OCI-LY7 (cell line): ENCODE results near the gene SCIMP. TPM values are rescaled to one million over a fixed set of nuclear protein-coding genes. Genes with fewer than 3 reads are reported as not detected.

ENCODE experiments used
- BruUV-seq: library from RNA; stranded (reverse); fragments of 400-500 nt; replicated peaks from 2 replicates; lab custom pipeline; 2021; lab: Mats Ljungman, UMichigan
- CTCF ChIA-PET: fragments of 300-600 bp; sonication (Branson Sonifier 250); formaldehyde crosslinking; loops from one replicate; lab custom pipeline; 2022; ENCODE audit warnings: antibody characterized with exemption; ENCODE audit not compliant: unreplicated experiment; lab: Charles Lee
- POLR2A ChIA-PET: fragments of 300-600 bp; sonication (Branson Sonifier 250); formaldehyde crosslinking; loops from one replicate; lab custom pipeline; 2022; ENCODE audit warnings: antibody characterized with exemption; lab: Charles Lee
- DNase-seq: peaks from one replicate; pipeline ENCODE4 v3.0.0-alpha.2; 2015; ENCODE audit warnings: low spot score
- H2AFZ ChIP-seq: fragments of 200-600 bp; sonication (generic), shearing (Covaris generic); 2 replicates; pipeline ENCODE4 v1.6.1; 2014; ENCODE audit warnings: mild to moderate bottlenecking, antibody characterized with exemption, low read length, moderate library complexity
- H3K27ac ChIP-seq: fragments of 200-600 bp; sonication (generic); 2 replicates; pipeline ENCODE4 v1.5.1; 2014; ENCODE audit warnings: mixed run types, low read depth, mild to moderate bottlenecking, moderate library complexity, low read length, inconsistent platforms; ENCODE audit not compliant: poor library complexity, severe bottlenecking
- H3K36me3 ChIP-seq: fragments of 200-600 bp; sonication (generic); 2 replicates; pipeline ENCODE4 v1.6.1; 2014; ENCODE audit warnings: mild to moderate bottlenecking, antibody characterized with exemption, low read length, moderate library complexity, mixed read lengths; ENCODE audit not compliant: insufficient read depth
- H3K4me1 ChIP-seq: fragments of 200-600 bp; sonication (generic); 2 replicates; pipeline ENCODE4 v1.5.1; 2014; ENCODE audit warnings: mild to moderate bottlenecking, low read length; ENCODE audit not compliant: insufficient read depth, poor library complexity, severe bottlenecking
- H3K4me2 ChIP-seq: fragments of 200-600 bp; sonication (generic); 2 replicates; pipeline ENCODE4 v1.6.1; 2014; ENCODE audit warnings: mild to moderate bottlenecking, low read length
- H3K4me3 ChIP-seq: fragments of 200-600 bp; sonication (generic); 2 replicates; pipeline ENCODE4 v1.5.1; 2014; ENCODE audit warnings: mild to moderate bottlenecking, low read depth, low read length; ENCODE audit not compliant: poor library complexity, severe bottlenecking
- H3K79me2 ChIP-seq: fragments of 200-600 bp; sonication (generic); 2 replicates; pipeline ENCODE4 v1.6.1; 2016; ENCODE audit warnings: low read depth, mild to moderate bottlenecking, low read length, moderate library complexity, mixed read lengths; ENCODE audit not compliant: insufficient read depth
- H3K9me2 ChIP-seq: fragments of 200-600 bp; sonication (generic); 2 replicates; pipeline ENCODE4 v1.6.1; 2016; ENCODE audit warnings: mild to moderate bottlenecking, low read length, mixed read lengths; ENCODE audit not compliant: insufficient read depth
- H3K9me3 ChIP-seq: fragments of 200-600 bp; sonication (generic); 2 replicates; pipeline ENCODE4 v1.6.1; 2014; ENCODE audit warnings: mild to moderate bottlenecking, mixed run types, low read length, mixed read lengths
- H4K20me1 ChIP-seq: fragments of 200-600 bp; sonication (generic); 2 replicates; pipeline ENCODE4 v1.6.1; 2014; ENCODE audit warnings: mild to moderate bottlenecking, antibody characterized with exemption, low read length, moderate library complexity, mixed read lengths; ENCODE audit not compliant: insufficient read depth
- EZH2phosphoT487 ChIP-seq: fragments of 200-600 bp; sonication (generic); IDR thresholded peaks from 2 replicates; pipeline ENCODE4 v1.6.1; 2018; ENCODE audit warnings: low read depth, borderline replicate concordance, mild to moderate bottlenecking, mixed run types, antibody characterized with exemption, low read length, moderate library complexity, mixed read lengths
- intact Hi-C: fragments of 100-400 bp; cut with micrococcal nuclease; formaldehyde crosslinking; loops from one replicate; pipeline ENCODE4 v1.10.0; 2022; ENCODE audit not compliant: unreplicated experiment
- total RNA-seq, 2 experiments: library from RNA; depleted of rRNA in 1 of 2; stranded (reverse); fragments of >200 nt in 1 of 2; shearing (Covaris generic) in 1 of 2; gene quantifications; 2 replicates each; pipeline ENCODE4 v1.2.3, GENCODE V29; 2014 to 2022
- TF ChIP-seq, protein P1 (sequence below): fragments of 200-600 bp; sonication (generic); conservative IDR thresholded peaks from 2 replicates; pipeline ENCODE4 v1.5.1; 2014; ENCODE audit warnings: mild to moderate bottlenecking, antibody characterized with exemption, low read length, moderate library complexity, mixed read lengths

SCIMP gene
- total RNA-seq, 2 experiments from 2014 or later = 0.27 to 0.88 TPM

DNA sequence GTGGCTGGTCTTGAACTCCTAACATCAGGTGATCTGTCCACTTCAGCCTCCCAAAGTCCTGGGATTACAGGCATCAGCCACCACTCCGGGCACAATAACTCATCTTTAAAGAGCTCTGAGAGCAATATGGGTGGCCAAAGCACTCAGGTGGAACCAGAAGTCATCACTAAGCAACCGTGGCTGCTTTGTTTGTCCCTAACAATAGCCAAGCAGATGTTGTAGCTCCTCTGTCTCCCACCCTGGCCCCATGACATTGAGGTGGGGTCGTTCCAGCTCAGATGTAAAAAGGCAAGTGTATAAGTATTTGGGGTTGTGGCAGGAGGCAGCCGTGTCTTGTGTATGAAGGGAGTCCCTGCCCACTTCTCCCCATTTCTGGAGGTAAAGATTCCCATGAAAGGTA is 3.7 kb upstream of the SCIMP start:
- H2AFZ ChIP-seq = peak overlapping the region; percentile 35; the same call in 1 of the 2 replicates
- CTCF ChIA-PET = interaction anchor here (0.9 to 1.3 kb wide), 4 partner anchors 11 to 43 kb away, joined by 3 to 6 read pairs (median 5); no protein-coding TSS in a partner anchor

DNA sequence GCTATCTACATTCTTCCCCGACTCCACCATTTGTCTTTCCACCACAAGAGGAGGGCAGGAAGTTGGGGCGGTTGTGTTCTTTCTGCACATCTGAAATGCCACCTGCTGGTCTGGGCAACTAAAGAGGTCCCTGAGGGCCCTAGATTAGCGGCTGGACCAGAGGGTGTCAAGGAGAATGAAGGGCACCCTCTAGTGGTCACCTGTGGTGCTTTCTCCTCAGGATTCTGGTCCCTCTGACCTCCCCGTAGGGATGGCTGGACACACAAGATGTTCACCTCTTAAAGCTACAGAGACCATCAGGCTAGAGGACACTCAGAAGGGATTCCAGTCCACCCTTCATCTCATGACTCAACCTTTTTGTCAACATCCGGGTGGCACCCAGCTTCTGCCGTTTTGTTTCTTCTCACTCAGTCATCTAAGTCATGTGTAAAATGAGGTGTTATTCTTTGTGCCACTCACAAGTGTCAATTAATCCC is 2.9 kb upstream of the SCIMP start:
- no peaks in the 10 kb centered on the region for H4K20me1 ChIP-seq
- intact Hi-C loops = loop anchor here (1.0 kb wide), 2 partner anchors 40 to 126 kb away; partner anchors contain the start of gene ZNF232
- no peaks in the 10 kb centered on the region for H3K9me2 ChIP-seq
- H3K9me3 ChIP-seq = no peaks in the 10 kb centered on the region
- peak overlapping the region; percentile 35; the same call in 1 of the 2 replicates for H2AFZ ChIP-seq
- H3K36me3 ChIP-seq = no peaks in the 10 kb centered on the region
- peak overlapping the region; percentile 44 for H3K4me2 ChIP-seq
- TF ChIP-seq EZH2phosphoT487 = no peak
- TF ChIP-seq, protein P1, sequence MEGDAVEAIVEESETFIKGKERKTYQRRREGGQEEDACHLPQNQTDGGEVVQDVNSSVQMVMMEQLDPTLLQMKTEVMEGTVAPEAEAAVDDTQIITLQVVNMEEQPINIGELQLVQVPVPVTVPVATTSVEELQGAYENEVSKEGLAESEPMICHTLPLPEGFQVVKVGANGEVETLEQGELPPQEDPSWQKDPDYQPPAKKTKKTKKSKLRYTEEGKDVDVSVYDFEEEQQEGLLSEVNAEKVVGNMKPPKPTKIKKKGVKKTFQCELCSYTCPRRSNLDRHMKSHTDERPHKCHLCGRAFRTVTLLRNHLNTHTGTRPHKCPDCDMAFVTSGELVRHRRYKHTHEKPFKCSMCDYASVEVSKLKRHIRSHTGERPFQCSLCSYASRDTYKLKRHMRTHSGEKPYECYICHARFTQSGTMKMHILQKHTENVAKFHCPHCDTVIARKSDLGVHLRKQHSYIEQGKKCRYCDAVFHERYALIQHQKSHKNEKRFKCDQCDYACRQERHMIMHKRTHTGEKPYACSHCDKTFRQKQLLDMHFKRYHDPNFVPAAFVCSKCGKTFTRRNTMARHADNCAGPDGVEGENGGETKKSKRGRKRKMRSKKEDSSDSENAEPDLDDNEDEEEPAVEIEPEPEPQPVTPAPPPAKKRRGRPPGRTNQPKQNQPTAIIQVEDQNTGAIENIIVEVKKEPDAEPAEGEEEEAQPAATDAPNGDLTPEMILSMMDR = peak; percentile 99
- no TSS peak for BruUV-seq
- CTCF ChIA-PET = interaction anchor here (0.6 to 1.3 kb wide), 5 partner anchors 10 to 42 kb away, joined by 3 to 6 read pairs (median 4); no protein-coding TSS in a partner anchor
- no peak overlapping the region for H3K4me3 ChIP-seq
- no peaks in the 10 kb centered on the region for H3K79me2 ChIP-seq
- H3K27ac ChIP-seq = peak overlapping the region; percentile 51
- DNase-seq = peak; percentile 96
- H3K4me1 ChIP-seq = peaks cover 66% of the 10 kb centered on the region
- POLR2A ChIA-PET = interaction anchor here (0.6 to 1.8 kb wide), 5 partner anchors 35 to 203 kb away, joined by 3 to 8 read pairs (median 5); no protein-coding TSS in a partner anchor

More for the DNA sequence above, 3.7 kb upstream of the SCIMP start:
- Histone ChIP-seq H3K4me1 (peaks cover 66% of the 10 kb centered on the region), H3K9me2 (no peaks in the 10 kb centered on the region), H3K4me2 (peak overlapping the region; percentile 44), H4K20me1 (no peaks in the 10 kb centered on the region), H3K9me3 (no peaks in the 10 kb centered on the region), H3K36me3 (no peaks in the 10 kb centered on the region), H3K4me3 (no peak overlapping the region), H3K27ac (peak overlapping the region; percentile 32), H3K79me2 (no peaks in the 10 kb centered on the region)
- DNase-seq = peak; percentile 67
- POLR2A ChIA-PET = interaction anchor here (1.8 kb wide), 1 partner anchor 40 kb away, joined by 5 read pairs; no protein-coding TSS in a partner anchor
- no TSS peak for BruUV-seq
- TF ChIP-seq EZH2phosphoT487 = no peak
- TF ChIP-seq, protein P1 = no peak
- intact Hi-C loops = no loop called here
